Mesothelial cell of epicardium (in vitro differentiated cells): ENCODE results near the gene PXMP4. TPM values are rescaled to one million over a fixed set of nuclear protein-coding genes. Genes with fewer than 3 reads are reported as not detected.
A peak's percentile ranks its signal among the peaks of the same experiment; 100 is the strongest.

Source experiments
- DNase-seq, 2 experiments: peaks; one replicate each; pipeline ENCODE4 v3.0.0; 2021; ENCODE audit warnings: low spot score in 2 of 2; ENCODE audit not compliant: unreplicated experiment in 2 of 2
- H3K27ac Mint-ChIP-seq: 2 replicates; pipeline ENCODE4 v1.8.0; 2021; ENCODE audit warnings: mixed read lengths
- H3K27me3 Mint-ChIP-seq: 2 replicates; pipeline ENCODE4 v1.8.0; 2021; ENCODE audit warnings: low read depth, mixed read lengths
- H3K36me3 Mint-ChIP-seq: 2 replicates; pipeline ENCODE4 v1.8.0; 2021; ENCODE audit warnings: mixed read lengths
- H3K4me1 Mint-ChIP-seq: 2 replicates; pipeline ENCODE4 v1.8.0; 2021; ENCODE audit warnings: mixed read lengths
- H3K4me3 Mint-ChIP-seq: 2 replicates; pipeline ENCODE4 v1.8.0; 2021; ENCODE audit warnings: mild to moderate bottlenecking, moderate library complexity, mixed read lengths
- H3K9me3 Mint-ChIP-seq: 2 replicates; pipeline ENCODE4 v1.8.0; 2021; ENCODE audit warnings: mixed read lengths
- total RNA-seq: library from RNA; stranded (reverse); gene quantifications from 3 replicates; pipeline ENCODE4 v1.2.1, GENCODE V29; 2021
- TF ChIP-seq, protein P1 (sequence below): fragments of 200-600 bp; sonication (generic); IDR thresholded peaks from one replicate; pipeline ENCODE4 v1.5.0; 2021; ENCODE audit warnings: antibody characterized with exemption; ENCODE audit not compliant: unreplicated experiment

The PXMP4 gene
- total RNA-seq, 1 donor from 2014 or later: 7.5 TPM

- Mint-ChIP-seq H3K27ac (peak overlapping the region; percentile 95), H3K4me3 (peak overlapping the region; percentile 71), H3K36me3 (no peaks in the 10 kb centered on the region), H3K27me3 (no peaks in the 10 kb centered on the region), H3K9me3 (no peaks in the 10 kb centered on the region), H3K4me1 (peaks cover 29% of the 10 kb centered on the region)
- DNase-seq: no peak
- TF ChIP-seq, protein P1, sequence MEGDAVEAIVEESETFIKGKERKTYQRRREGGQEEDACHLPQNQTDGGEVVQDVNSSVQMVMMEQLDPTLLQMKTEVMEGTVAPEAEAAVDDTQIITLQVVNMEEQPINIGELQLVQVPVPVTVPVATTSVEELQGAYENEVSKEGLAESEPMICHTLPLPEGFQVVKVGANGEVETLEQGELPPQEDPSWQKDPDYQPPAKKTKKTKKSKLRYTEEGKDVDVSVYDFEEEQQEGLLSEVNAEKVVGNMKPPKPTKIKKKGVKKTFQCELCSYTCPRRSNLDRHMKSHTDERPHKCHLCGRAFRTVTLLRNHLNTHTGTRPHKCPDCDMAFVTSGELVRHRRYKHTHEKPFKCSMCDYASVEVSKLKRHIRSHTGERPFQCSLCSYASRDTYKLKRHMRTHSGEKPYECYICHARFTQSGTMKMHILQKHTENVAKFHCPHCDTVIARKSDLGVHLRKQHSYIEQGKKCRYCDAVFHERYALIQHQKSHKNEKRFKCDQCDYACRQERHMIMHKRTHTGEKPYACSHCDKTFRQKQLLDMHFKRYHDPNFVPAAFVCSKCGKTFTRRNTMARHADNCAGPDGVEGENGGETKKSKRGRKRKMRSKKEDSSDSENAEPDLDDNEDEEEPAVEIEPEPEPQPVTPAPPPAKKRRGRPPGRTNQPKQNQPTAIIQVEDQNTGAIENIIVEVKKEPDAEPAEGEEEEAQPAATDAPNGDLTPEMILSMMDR: no peak
Measured at GRCh38 chr20:33686984-33687366, 33.1 kb downstream of the PXMP4 start.

- peak within 1 kb of the TSS; percentile 95 for H3K27ac Mint-ChIP-seq
- TF ChIP-seq, protein P1: no peak
- no peaks in the 10 kb centered on the region for H3K36me3 Mint-ChIP-seq
- H3K27me3 Mint-ChIP-seq: no peaks in the 10 kb centered on the region
- no peaks in the 10 kb centered on the region for H3K9me3 Mint-ChIP-seq
- H3K4me1 Mint-ChIP-seq: peaks cover 29% of the 10 kb centered on the region
- peak within 1 kb of the TSS; percentile 71 for H3K4me3 Mint-ChIP-seq
- peak; percentile 97 to 98 for DNase-seq
Measured at GRCh38 chr20:33686100-33686983, 33.8 kb downstream of the PXMP4 start, which contains the start of gene E2F1. Gene E2F1, minus strand, starts transcription at chr20:33686385. Its CDS starts 121 bp downstream, at chr20:33686264.

- DNase-seq: no peak
- H3K4me1 Mint-ChIP-seq: peaks cover 29% of the 10 kb centered on the region
- H3K36me3 Mint-ChIP-seq: no peaks in the 10 kb centered on the region
- H3K27me3 Mint-ChIP-seq: no peaks in the 10 kb centered on the region
- TF ChIP-seq, protein P1: no peak
- no peaks in the 10 kb centered on the region for H3K9me3 Mint-ChIP-seq
- peak overlapping the region; percentile 89 for H3K27ac Mint-ChIP-seq
- peak overlapping the region; percentile 67 for H3K4me3 Mint-ChIP-seq
Measured at GRCh38 chr20:33685328-33686099, 34.6 kb downstream of the PXMP4 start.

DNA sequence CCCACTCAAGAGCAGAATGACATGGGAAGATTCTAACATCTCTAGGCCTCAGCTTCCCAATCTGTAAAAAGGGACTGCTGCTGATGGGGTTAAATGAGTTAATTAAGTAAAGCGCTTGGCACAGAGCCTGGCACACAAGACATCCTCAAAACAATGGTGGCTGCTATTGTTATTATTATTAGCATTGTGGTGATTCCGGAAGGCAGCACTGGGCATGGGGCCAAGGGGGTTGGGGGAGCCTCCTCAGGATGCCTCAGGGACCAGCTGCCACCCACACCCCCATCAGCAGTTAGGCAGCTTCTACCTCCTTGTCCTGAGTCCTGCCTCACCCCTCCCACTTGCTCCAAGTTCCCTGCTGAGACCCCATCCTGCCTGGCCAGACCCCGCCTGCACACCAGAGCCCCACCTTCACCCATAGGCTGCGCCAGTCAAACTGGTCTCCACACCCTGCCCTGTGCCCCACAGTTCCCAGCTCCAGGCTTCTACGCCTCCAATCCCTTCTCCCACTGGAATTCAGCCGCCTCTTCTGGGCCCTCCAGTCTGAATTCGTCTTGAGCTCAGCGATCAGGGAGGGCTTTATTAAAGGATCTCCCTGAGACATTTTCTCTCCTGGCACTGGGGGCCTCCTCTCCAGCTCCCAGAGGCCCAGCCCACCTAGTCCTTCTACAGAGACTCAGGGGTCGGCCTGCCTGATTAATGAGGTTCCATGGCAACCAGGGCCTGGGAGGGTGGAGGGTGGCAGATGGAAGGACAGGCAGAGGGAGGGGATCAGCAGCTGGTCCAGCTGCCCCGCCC is 35.4 kb downstream of the PXMP4 start:
- Mint-ChIP-seq H3K27me3 (no peaks in the 10 kb centered on the region), H3K4me3 (peak overlapping the region; percentile 67), H3K4me1 (peaks cover 24% of the 10 kb centered on the region), H3K9me3 (no peaks in the 10 kb centered on the region), H3K27ac (peak overlapping the region; percentile 89), H3K36me3 (no peaks in the 10 kb centered on the region)
- TF ChIP-seq, protein P1: no peak
- no peak for DNase-seq

GRCh38 chr20:33681728-33682353 is 38.3 kb downstream of the PXMP4 start:
- TF ChIP-seq, protein P1: no peak
- no peak for DNase-seq
- Mint-ChIP-seq H3K9me3 (no peaks in the 10 kb centered on the region), H3K4me1 (peaks cover 13% of the 10 kb centered on the region), H3K4me3 (no peak overlapping the region), H3K27ac (peak overlapping the region; percentile 10), H3K36me3 (peaks cover 4% of the 10 kb centered on the region), H3K27me3 (no peaks in the 10 kb centered on the region)
